G401.6 (cell line): ENCODE data around the gene PDAP1.
A peak's percentile ranks its signal among the peaks of the same experiment; 100 is the strongest.
"Not testable (repeated sequence)": the region's sequence is repeated elsewhere in the genome, so short reads cannot be mapped to it uniquely, and the experiment has no call there.

Source experiments
- FAIRE-seq: peaks from 2 replicates; lab custom pipeline; 2012; peaks lifted over from hg19 to GRCh38; lab: Jason Lieb, UNC

The PDAP1 gene, protein sequence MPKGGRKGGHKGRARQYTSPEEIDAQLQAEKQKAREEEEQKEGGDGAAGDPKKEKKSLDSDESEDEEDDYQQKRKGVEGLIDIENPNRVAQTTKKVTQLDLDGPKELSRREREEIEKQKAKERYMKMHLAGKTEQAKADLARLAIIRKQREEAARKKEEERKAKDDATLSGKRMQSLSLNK

DNA sequence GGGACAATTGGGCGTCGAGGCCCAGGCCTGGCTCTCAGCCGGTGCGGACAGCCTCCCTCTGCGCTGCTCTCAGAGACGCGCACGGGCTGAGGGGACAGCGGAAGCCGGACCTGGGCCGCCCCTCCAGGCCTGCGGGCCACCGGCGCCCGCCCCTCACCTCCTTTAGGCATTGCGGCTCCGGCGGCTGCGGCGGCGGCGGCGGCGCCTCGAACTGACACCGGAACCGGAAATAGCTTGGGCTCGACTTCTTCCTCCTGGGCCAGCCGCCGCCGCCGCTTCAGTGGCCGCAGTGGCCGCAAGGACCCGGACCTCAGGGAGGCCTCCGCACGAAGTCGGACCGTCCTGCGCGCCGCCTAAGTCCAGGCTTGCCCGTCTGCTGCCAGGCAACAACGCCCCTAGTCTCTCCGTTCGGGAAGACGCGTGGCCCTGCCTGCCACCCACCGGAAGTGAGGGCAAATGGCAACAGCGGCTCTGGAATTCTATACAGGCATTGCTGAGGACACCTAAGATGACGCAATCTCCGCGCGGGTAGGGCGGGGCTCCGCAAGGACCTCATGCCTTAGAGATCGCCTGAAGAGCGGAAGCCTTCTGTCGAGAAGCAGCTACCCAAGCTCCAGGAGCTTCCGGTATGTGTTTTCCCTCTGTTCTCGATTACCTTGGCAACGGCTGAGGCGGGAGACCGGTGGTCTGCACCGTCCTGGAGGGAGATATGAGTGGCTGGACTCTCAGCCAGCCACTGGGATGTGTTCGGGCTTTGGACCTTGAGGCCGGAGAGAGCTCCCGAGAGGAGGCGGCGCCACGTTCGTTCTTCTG, at the start of gene PDAP1, which contains the start of gene BUD31:
Gene PDAP1, minus strand, starts transcription at position 219 of the 813 bp plus-strand sequence. Its CDS starts 49 bp downstream, at position 170.
Gene BUD31, plus strand, starts transcription at position 591 of the 813 bp plus-strand sequence. CDS start 2,124 bp downstream, outside the sequence.
- peak; percentile 81 for FAIRE-seq

DNA sequence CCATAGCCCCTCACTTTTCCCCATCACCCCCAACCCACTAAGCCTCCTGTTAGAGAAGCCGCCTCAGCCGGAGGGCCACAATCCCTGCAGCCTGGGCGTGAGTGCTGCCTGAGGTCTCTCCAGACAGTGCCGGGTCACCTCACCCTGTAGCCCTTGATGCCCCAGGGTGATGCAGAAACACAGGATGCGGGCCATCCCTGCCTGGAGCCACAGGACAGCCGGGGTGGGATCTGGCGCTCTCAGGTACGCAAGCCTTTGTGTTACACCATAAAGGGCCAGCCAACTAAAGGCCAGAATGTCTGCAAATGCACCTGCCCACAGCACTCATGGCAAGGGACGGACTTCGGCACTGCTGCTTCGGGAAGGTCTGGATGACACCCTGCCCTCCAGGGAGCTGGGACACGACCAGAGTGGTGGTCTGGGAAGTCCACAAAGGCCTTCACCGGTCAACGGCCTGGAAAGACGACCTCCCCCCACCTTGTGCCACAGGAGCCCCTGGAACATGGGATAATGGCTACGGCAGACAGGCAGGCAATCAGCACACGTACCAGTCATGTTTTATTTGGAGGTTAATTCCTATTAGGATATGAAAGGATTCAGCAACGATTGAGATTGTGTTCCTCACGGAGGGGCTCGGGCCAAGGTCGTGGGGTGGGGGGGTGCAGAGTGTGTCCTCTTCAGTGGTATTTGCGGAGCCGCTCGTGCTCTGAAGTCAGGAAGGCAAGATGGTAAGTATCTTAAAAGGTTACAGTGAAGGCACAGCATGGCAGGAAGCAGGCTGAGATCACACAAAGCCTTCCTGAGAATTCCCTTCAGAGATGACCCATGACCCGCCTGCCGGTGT, 49.5 kb upstream of the PDAP1 start:
- no peak for FAIRE-seq

DNA sequence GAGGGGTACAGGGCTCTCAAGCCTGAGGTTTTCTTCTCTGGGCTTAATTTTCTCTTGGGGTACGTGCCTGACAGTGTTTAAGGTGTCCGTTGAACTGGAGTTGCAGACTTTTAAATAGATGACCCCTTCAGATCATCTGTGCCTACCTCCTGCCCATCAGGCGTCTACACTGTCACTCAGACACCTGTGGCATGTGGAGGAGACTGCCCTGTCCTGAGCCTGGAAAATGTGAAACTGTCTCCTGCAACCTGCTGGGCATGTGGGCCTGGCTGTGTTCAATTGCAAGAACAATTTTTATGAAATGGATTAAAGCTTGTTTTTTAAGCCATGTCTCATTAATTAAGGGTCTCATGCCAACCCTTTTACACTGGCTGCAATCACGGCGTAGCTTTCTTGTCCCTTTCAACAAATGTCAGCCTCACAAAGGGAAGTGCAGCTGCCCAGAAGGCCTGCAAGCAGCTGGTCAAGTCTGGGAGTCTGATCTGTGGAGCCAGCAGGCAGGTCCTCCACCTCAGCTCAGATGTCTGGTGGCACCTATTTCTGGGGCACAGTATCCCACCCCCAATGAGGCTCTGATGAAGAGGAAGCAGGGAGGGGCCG, 48.8 kb upstream of the PDAP1 start:
- no peak for FAIRE-seq

DNA sequence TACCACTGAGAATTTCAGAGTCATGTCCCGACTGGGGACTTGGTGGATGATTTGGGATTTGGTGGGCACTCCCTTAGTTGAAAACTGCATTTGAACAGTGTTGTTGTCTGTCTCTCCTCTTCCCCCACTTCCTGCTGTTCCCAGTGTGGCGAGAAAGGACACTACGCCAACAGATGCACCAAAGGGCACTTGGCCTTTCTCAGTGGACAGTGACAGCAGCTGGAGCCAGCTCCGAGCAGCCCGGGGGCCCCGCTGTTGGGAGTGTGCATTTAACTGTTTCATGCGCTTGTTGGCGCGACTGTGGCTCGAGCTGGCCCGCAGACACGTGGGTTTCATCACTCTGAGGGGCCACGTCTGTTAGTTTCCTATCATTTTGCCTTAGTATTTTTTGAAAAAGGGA, 47.9 kb upstream of the PDAP1 start:
- no peak for FAIRE-seq

- no peak for FAIRE-seq
Measured at GRCh38 chr7:99455874-99456273, 47.5 kb upstream of the PDAP1 start.

DNA sequence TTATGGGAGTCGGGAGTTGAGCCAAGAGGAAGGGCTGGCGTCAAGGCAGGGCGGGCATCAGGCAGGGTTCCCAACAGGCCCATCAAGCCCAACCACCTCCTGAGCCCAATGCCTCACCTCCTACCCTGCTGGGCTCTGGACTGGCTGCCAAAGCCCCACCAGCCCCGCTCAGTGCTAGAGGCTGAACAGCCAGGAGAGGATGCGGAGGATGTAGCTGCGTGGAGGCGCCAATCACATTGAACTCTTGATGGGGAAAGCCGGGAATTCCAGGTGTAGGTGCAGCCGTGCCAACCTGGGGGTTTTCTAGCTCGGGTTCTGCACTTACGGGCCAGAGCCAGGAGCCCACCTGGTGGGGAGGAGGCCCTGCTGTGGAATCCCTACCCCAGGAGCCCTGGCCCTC, 44.7 kb upstream of the PDAP1 start:
- FAIRE-seq: no peak

GRCh38 chr7:99452541-99452940, 44.1 kb upstream of the PDAP1 start:
- no peak for FAIRE-seq

DNA sequence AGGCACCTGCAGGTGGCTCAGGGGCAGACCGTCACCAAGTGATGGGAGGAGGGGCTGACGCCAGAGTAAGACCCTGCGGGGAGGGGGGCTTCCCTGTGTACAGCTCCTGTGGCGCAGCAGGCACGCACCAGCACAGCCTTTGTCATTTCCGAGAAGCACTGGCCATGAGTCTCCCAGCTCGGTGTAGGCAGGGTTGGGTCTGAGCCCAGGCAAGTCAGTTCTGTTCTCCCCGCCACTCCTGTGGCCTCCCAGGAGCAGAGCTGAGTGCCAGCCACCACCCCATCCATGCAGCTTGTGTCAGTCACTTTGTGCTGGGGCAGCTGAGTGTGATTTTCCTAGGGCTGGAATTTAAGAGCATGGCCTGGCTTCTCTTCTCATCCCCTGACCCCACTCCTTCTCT, 43.5 kb upstream of the PDAP1 start:
- no peak for FAIRE-seq

DNA sequence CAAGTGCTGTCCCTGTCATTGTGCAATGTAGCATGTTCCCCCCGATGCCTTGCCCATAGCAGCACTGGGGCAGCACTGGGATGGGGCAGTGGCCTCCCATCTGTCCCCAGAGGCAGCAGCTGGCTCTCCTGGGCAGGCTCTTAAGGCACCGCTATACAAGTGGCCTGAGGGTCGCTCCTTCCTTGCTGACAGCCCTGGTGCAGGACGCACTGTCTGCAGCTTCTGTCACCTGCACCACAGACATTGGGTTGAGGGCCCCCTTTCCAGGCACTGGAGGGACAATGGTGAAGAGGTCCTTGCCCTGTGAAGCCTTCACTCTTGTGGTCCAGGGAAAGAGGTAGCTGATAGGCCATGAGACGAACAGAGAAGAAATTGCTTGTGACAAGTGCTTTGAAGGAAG, 40.9 kb upstream of the PDAP1 start:
- no peak for FAIRE-seq

GRCh38 chr7:99448855-99449254, 40.5 kb upstream of the PDAP1 start:
- no peak for FAIRE-seq

GRCh38 chr7:99447943-99448342, 39.5 kb upstream of the PDAP1 start:
- no peak for FAIRE-seq

- FAIRE-seq: no peak
Measured at GRCh38 chr7:99446096-99446495, 37.7 kb upstream of the PDAP1 start.

DNA sequence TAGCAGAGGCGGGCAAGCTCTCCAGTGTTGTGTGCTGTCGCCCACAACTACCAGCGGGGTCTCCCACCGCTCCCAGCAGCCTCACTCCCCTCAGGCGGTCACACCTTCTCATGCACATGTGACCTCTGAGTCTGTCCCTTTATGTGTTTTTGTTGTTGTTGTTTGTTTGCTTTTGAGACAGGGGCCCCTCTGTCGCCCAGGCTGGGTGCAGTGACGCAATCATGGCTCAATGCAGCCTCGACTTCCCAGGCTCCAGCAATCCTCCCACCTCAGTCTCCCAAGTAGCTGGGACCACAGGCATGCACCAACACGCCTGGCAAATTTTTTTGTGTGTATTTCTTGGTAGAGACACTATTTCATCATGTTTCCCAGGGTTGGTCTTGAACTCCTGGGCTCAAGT, 31.8 kb upstream of the PDAP1 start:
- FAIRE-seq: no peak

- peak; percentile 88 for FAIRE-seq
Measured at GRCh38 chr7:99438573-99439480, 30.4 kb upstream of the PDAP1 start, which contains the start of the genes CPSF4 and PTCD1. TSS of gene CPSF4 (plus strand) at chr7:99438943. CDS start at chr7:99439083, 140 bp downstream. TSS of gene PTCD1 (minus strand) at chr7:99438798. CDS start at chr7:99435242, 3,556 bp downstream.

DNA sequence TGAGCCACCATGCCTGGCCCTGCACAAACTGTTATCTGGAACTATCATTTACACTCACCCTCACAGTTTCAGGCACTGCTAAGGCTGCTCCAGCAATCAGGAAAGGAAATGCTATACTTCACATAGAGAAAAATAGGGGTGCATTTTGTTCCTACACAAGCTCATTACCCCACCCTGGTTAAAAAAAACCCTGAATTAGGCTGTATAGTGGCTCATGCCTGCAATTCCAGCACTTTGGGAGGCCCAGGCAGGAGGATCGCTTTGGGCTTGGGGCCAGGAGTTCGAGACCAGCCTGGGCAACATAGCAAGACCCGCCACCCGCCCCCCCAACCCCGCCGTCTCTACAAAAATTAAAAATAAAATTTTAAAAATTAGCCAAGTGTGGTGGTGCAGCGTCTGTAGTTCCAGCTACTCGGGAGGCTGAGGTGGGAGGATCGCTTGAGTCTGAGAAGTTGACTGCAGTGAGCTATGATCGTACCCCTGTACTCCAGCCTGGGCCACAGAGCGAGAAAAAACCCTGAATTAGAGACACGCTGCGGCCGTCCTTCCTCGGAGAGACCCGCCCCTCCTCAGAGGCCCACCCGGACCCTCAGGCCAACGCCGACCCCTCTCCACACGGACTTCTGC, 29.7 kb upstream of the PDAP1 start:
- FAIRE-seq: no peak

DNA sequence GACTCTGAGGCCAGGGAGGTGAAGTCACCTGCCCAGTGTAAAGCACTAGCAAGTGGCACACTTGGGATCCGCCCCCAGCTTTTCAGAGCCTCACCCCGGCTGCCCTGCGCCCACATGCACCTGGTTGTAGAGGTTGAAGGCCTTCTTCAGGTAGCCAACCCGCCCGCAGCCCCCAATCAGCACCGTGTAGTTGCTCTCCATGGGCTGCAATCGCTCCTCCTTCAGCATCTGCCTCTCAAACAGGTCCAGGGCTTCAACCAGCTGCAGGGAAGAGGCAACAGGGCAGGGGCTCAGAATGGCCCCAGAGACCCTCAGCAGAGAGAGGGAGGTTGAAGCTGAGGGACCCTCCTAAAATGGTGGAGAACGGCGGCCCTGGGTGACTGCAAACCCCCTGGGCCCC, 24.8 kb upstream of the PDAP1 start:
- FAIRE-seq: no peak

DNA sequence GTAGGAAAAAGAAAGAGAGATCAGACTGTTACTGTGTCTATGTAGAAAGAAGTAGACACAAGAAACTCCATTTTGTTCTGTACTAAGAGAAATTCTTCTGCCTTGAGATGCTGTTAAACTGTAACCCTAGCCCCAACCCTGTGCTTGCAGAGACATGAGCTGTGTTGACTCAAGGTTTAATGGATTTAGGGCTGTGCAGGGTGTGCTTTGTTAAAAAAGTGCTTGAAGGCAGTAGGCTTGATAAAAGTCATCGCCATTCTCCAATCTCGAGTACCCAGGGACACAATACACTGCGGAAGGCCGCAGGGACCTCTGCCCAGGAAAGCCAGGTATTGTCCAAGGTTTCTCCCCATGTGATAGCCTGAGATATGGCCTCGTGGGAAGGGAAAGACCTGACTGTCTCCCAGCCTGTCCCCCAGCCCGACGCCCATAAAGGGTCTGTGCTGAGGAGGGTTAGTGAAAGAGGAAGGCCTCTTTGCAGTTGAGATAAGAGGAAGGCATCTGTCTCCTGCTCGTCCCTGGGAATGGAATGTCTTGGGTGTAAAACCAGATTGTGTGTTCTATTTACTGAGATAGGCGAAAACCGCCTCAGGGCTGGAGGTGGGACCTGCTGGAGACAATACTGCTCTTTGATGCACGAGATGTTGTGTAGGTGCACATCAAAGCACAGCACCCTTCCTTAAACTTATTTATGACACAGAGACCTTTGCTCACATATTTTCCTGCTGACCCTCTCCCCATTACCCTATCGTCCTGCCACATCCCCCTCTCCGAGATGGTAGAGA, 23.6 kb upstream of the PDAP1 start:
- not testable (repeated sequence) for FAIRE-seq

DNA sequence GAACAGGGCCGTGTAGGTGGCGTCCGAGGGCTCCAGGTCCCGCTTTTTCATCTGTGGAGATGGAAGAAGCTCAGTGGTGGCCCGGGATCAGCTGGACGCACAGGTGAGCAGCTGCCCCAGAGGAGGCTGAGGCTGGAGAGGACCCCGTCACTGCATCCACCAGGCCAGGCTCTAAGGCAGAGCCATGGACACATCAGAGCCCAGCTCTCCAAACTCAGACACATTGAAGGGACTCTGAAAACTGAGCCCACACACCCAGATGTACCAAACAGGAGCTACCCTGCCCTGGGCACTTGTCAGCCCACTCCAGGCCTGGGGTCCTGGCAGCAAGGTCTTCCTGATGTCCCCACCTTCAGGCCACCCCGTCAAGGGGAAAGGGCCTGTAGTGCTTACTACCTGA, 21.4 kb upstream of the PDAP1 start:
- no peak for FAIRE-seq

DNA sequence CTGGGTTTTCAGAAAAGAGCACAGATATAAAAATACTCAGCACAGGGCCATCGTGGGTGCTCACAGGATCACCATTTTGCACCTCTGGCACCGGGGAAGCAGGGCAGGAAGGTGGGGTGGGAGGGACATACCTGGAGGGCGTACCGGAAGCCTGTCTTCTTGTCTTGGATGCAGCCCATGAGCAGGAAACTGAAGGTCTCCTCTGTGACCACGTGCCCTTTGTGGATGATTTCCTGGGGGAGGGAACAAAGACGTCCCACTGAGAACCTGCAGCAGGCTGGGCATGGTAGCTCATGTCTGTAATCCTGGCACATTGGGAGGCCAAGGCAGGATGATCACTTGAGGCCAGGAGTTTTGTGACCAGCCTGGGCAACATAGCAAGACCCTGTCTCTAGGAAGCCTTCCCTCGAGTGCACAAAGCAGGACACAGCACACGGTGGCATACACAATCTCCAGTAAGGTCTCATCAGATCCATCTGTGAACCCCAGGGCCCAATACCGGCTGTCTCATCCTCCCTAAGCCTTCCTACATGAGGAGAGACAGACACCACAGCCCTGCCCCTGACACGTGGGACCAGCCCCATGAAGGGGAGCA, 20.7 kb upstream of the PDAP1 start:
- no peak for FAIRE-seq
